ENCODE data around the gene MTMR11.

Gene MTMR11

DNA sequence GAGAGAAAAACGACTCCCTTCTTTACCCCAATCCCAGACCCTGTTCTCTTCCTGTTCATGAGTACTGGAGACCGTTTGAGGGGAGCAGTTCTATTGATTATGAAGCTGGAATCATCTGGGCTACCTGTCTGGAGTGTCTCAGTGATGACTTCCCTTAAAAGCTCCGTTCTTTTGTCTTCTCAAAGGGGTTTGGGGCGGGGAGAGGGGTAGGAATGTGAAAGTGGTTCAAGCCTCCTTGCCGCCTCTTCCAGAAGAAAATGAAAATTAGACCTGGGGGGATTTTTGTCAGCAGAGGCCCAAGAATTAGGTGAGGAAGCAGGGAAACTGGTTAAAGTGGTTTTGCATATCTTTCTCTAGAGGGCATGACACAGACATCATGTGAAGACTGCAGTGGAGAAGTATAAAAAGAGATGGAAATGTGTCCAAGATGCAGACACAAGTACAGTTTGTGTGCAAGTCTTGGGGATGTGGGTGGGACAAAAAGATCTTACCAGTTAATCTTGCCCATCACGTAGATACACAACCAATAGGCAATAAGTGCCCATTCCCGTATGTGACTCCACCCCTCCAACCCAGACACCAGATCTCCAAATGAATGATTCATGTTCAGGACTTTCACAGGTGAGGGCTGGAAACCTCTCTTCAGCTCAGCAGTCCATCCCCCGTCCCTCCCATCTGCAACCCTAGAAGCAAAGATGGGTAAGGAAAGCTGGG, 470 bp upstream of the MTMR11 start:
- Histone ChIP-seq H3K4me3 (peak overlapping the region; percentile 83), H3K27ac (peak overlapping the region; percentile 81 to 92)
- no peak for DNase-seq (ENCODE audit: low spot score)
- TF ChIP-seq, protein P1, sequence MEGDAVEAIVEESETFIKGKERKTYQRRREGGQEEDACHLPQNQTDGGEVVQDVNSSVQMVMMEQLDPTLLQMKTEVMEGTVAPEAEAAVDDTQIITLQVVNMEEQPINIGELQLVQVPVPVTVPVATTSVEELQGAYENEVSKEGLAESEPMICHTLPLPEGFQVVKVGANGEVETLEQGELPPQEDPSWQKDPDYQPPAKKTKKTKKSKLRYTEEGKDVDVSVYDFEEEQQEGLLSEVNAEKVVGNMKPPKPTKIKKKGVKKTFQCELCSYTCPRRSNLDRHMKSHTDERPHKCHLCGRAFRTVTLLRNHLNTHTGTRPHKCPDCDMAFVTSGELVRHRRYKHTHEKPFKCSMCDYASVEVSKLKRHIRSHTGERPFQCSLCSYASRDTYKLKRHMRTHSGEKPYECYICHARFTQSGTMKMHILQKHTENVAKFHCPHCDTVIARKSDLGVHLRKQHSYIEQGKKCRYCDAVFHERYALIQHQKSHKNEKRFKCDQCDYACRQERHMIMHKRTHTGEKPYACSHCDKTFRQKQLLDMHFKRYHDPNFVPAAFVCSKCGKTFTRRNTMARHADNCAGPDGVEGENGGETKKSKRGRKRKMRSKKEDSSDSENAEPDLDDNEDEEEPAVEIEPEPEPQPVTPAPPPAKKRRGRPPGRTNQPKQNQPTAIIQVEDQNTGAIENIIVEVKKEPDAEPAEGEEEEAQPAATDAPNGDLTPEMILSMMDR (IDR thresholded peaks at IDR 0.05), result no peak

DNA sequence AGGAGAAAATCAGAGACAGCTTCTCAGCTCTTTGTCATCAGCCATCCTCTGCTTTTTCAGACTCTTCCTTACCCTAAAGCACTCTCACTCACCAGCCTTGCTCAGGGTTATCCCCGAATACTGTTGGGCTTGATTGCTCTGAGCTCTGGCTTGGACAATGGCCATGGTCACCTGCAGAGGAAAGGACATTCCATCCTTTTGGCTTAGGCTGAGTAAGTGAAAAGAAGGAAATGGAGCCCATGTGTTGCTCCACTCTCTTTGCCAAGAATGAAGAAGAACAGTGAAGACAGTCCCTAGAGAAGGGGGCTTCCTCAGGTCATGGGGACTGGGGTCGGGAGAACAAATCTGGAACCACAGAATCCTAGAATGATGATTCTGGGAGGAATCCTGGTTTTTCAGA, 2.3 kb downstream of the MTMR11 start:
- H3K27ac ChIP-seq, result peak overlapping the region in 1 of 2 donors; percentile 13
- H3K4me3 ChIP-seq, result no peak overlapping the region
- TF ChIP-seq, protein P1 (IDR thresholded peaks at IDR 0.05), result no peak
- DNase-seq (ENCODE audit: low spot score), result no peak

DNA sequence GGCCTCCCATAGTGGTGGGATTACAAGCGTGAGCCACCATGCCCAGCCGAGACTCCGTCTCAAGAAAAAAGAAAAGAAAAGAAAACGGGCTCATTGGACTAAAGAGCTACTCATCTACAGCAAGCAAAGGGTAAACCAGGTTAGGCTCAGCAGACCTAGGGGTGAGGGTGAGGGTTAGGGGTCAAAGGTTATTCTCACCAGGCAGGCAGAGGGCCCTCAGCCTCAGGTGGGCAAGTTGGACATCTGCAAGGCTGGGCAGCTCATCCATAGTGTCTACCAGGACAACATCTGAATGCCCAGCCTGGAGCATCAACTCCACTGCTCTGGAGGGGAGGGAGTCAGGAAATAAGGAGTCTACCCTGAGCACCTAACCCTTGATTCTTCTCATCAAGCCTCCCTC, 3.5 kb downstream of the MTMR11 start:
- Histone ChIP-seq H3K4me3 (no peak overlapping the region), H3K27ac (no peak overlapping the region)
- DNase-seq (ENCODE audit: low spot score), result no peak
- TF ChIP-seq, protein P1 (IDR thresholded peaks at IDR 0.05), result no peak

DNA sequence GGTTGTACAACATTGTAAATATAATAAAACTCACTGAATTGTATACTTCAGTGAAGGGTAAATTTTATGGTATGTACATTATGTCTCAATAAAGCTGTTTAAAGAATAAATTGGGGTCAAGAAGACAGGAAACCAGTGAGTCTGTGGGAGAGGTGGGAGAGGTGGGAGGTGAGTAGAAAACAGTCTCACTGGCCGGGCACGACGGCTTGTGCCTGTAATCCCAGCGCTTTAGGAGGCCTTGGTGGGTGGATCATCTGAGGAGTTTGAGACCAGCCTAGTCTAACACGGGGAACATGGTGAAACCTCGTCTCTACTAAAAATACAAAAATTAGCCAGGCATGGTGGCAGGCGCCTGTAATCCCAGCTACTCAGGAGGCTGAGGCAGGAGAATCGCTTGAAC, 4.2 kb downstream of the MTMR11 start:
- DNase-seq (ENCODE audit: low spot score), result no peak
- TF ChIP-seq, protein P1 (IDR thresholded peaks at IDR 0.05), result no peak
- Histone ChIP-seq H3K27ac (no peak overlapping the region), H3K4me3 (no peak overlapping the region)

DNA sequence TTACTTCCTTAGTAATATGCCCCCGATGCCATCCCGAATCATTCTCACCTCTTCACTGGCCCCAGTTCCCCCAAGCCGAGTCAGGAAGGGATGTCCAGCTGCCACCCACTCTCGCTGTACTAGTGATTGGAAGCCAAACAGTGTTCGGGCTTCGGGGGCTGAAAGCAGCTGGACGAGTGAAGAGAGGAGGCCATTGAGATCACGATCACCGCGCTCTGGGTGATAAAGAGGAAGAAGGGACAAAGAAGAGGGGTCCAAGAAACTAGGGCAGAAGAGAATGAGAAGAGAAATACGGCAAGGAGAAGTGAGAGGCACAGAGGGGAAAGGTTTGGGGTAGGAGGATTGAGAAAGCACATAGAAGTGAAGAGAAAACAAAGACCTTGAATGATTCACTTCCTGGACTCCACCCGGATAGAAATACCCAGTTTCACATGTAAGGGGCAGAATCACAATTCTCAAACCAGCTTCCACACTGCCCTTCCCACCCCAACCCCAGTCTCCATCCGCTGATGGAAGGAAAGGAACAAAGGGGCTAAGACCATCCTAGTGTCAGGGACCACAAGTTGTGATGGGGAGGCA, 5.4 kb downstream of the MTMR11 start:
- TF ChIP-seq, protein P1 (IDR thresholded peaks at IDR 0.05), result no peak
- Histone ChIP-seq H3K27ac (no peak overlapping the region), H3K4me3 (no peak overlapping the region)
- no peak for DNase-seq (ENCODE audit: low spot score)

DNA sequence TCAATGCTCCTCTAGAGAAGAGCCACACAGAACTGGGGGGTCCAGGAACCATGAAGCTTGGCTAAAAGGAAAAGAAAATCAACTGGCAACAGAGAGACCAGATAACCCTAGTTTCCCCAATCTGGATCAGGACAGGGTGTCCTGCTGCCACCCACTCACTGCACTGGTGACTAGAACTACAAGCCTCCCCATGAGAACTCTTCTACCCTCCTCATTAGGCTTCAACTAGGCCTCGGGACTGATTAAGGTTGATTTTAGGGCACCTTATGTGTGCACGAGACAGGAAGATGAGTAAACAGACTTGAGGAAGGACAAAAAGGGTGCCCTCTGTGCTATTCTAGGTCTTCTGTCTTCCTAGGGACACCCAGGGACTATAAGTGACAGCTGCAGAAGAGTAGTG, 6.8 kb downstream of the MTMR11 start:
- no peak overlapping the region for H3K4me3 ChIP-seq
- peak overlapping the region in 1 of 2 donors; percentile 21 for H3K27ac ChIP-seq
- DNase-seq (ENCODE audit: low spot score), result no peak
- TF ChIP-seq, protein P1 (IDR thresholded peaks at IDR 0.05), result no peak

DNA sequence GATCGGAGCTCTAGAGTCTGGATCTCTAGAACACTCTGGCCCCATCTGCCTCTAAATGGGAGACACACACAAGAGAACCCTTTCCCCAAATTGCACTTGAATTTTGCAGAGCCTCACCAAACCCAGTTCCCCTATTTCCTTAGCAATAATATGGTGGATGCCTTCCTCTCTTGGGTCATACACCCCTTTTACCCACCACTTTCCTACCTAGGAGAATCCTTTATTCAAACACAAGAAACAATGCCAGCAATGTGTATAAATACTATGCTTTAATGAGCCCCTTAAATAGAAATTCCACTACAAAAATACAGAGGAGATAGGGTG, 8.3 kb downstream of the MTMR11 start:
- TF ChIP-seq, protein P1 (IDR thresholded peaks at IDR 0.05), result no peak
- peak overlapping the region; percentile 98 for H3K4me3 ChIP-seq
- no peak for DNase-seq (ENCODE audit: low spot score)
- H3K27ac ChIP-seq, result peak overlapping the region; percentile 77 to 95

All from coronary artery (tissue), 2 donors.